ENCODE results near the gene LIPI.
"Not testable (repeated sequence)": the region's sequence is repeated elsewhere in the genome, so short reads cannot be mapped to it uniquely, and the experiment has no call there.

DNA sequence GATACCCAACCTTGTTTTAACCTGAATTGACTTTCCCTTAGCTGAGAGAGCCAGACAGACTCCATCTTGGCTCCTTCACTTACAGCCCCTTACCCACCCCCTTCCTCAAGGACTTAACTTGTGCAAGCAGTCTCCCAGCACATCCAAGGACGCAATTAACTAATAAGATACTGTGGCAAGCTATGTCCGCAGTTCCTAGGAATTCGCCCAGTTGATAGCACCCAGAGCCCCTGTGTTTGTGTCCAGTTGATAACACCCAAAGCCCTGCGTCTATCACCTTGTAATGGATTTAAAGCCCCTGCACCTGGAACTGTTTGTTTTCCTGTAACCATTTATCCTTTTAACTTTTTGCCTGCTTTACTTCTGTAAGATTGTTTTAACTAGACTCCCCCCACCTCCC is 106.2 kb downstream of the LIPI start:
- TF ChIP-seq, protein P1, sequence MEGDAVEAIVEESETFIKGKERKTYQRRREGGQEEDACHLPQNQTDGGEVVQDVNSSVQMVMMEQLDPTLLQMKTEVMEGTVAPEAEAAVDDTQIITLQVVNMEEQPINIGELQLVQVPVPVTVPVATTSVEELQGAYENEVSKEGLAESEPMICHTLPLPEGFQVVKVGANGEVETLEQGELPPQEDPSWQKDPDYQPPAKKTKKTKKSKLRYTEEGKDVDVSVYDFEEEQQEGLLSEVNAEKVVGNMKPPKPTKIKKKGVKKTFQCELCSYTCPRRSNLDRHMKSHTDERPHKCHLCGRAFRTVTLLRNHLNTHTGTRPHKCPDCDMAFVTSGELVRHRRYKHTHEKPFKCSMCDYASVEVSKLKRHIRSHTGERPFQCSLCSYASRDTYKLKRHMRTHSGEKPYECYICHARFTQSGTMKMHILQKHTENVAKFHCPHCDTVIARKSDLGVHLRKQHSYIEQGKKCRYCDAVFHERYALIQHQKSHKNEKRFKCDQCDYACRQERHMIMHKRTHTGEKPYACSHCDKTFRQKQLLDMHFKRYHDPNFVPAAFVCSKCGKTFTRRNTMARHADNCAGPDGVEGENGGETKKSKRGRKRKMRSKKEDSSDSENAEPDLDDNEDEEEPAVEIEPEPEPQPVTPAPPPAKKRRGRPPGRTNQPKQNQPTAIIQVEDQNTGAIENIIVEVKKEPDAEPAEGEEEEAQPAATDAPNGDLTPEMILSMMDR (IDR thresholded peaks at IDR 0.05 in 2 of 3, conservative IDR thresholded peaks at IDR 0.05 in 1 of 3; ENCODE audit: control insufficient read depth in 2 of 3, extremely low read depth in 1 of 3, insufficient read depth in 1 of 3, low read depth in 3 of 3, low read length in 3 of 3), result not testable (repeated sequence)
- TF ChIP-seq POLR2A (IDR thresholded peaks at IDR 0.05; ENCODE audit: low read depth, low read length), result not testable (repeated sequence)
